Measurements from ENCODE around the gene ZNF786. TPM values are rescaled to one million over a fixed set of nuclear protein-coding genes. Genes with fewer than 3 reads are reported as not detected.
"Not testable (repeated sequence)": the region's sequence is repeated elsewhere in the genome, so short reads cannot be mapped to it uniquely, and the experiment has no call there.

Gene ZNF786
- total and polyA plus RNA-seq, 8 donors: 1.3 to 23.5 (median 2.7) TPM

GRCh38 chr7:149093228-149093627 is 2.7 kb upstream of the ZNF786 start:
- Histone ChIP-seq H3K27ac (no peak overlapping the region), H3K9me3 (no peaks in the 10 kb centered on the region), H3K27me3 (no peaks in the 10 kb centered on the region), H3K36me3 (no peaks in the 10 kb centered on the region), H3K4me3 (no peak overlapping the region), H3K4me1 (peaks cover 6 to 20% (median 10%) of the 10 kb centered on the region in 4 donors)
- intact Hi-C loops (cut with DNase I; ENCODE audit: low total_unique reads): no loop called here
- no peak for TF ChIP-seq EP300 (IDR thresholded peaks at IDR 0.05)
- TF ChIP-seq POLR2A (IDR thresholded peaks at IDR 0.05): no peak
- TF ChIP-seq POLR2AphosphoS5 (IDR thresholded peaks at IDR 0.05): no peak
- no peak for TF ChIP-seq CTCF (IDR thresholded peaks at IDR 0.05)
- peak in 1 of 2 donors; percentile 26 for DNase-seq
- 50 to 57% (median 52%) methylated on average over 4 of the region's 4 CpGs for WGBS, 5 donors

DNA sequence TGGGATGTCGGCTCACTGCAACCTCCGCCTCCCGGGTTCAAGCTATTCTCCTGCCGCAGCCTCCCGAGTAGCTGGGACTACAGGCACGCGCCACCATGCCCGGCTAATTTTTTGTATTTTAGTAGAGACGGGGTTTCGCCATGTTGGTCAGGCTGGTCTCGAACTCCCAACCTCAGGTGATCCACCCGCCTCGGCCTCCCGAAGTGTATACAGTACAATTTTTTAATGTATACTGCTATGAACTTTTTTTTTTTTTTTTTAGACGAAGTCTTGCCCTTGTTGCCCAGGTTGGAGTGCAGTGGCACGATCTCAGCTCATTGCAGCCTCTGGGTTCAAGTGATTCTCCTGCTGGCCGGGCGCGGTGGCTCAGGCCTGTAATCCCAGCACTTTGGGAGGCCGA is 1.7 kb upstream of the ZNF786 start:
- DNase-seq; H3K4me3 ChIP-seq; H3K36me3 ChIP-seq; H3K27me3 ChIP-seq; H3K9me3 ChIP-seq; intact Hi-C loops (cut with DNase I; ENCODE audit: low total_unique reads): not testable (repeated sequence)
- H3K27ac ChIP-seq: peak overlapping the region in 4 of 5 donors; percentile 96 to 98 (median 96)
- H3K4me1 ChIP-seq: peaks cover 6 to 20% (median 10%) of the 10 kb centered on the region in 4 donors
- WGBS, 5 donors: 95 to 98% (median 97%) methylated on average over 18 to 20 of the region's 20 CpGs

- TF ChIP-seq POLR2A (IDR thresholded peaks at IDR 0.05) (no peak), POLR2AphosphoS5 (IDR thresholded peaks at IDR 0.05) (no peak), CTCF (IDR thresholded peaks at IDR 0.05) (no peak), EP300 (IDR thresholded peaks at IDR 0.05) (no peak)
- H3K27ac ChIP-seq: no peak overlapping the region
- 68 to 84% (median 74%) methylated on average over 6 of the region's 6 CpGs for WGBS, 5 donors
- no peaks in the 10 kb centered on the region for H3K9me3 ChIP-seq
- intact Hi-C loops (cut with DNase I; ENCODE audit: low total_unique reads): loop anchor here (5.0 kb wide), 1 partner anchor 80 kb away; no protein-coding TSS in a partner anchor
- peaks cover 6 to 20% (median 10%) of the 10 kb centered on the region in 4 donors for H3K4me1 ChIP-seq
- peaks cover 0 to 8% (median 0%) of the 10 kb centered on the region in 4 donors for H3K36me3 ChIP-seq
- H3K27me3 ChIP-seq: no peaks in the 10 kb centered on the region
- DNase-seq: peak in 1 of 2 donors; percentile 43
- H3K4me3 ChIP-seq: no peak overlapping the region
These were observed 3.1 kb downstream of the ZNF786 start for GRCh38 chr7:149087376-149087775.

- intact Hi-C loops (cut with DNase I; ENCODE audit: low total_unique reads): loop anchor here (5.0 kb wide), 1 partner anchor 79 kb away; no protein-coding TSS in a partner anchor
- 73 to 88% (median 83%) methylated on average over 1 of the region's 1 CpG for WGBS, 5 donors
These were observed 4.7 kb downstream of the ZNF786 start for GRCh38 chr7:149085866-149086265.

More at GRCh38 chr7:149085866-149086265, 4.7 kb downstream of the ZNF786 start:
- peaks cover 5 to 15% (median 9%) of the 10 kb centered on the region in 4 donors for H3K4me1 ChIP-seq
- no peaks in the 10 kb centered on the region for H3K27me3 ChIP-seq
- no peak for DNase-seq
- no peaks in the 10 kb centered on the region for H3K9me3 ChIP-seq
- TF ChIP-seq EP300 (IDR thresholded peaks at IDR 0.05) (no peak), POLR2AphosphoS5 (IDR thresholded peaks at IDR 0.05) (no peak), CTCF (IDR thresholded peaks at IDR 0.05) (no peak), POLR2A (IDR thresholded peaks at IDR 0.05) (no peak)
- no peak overlapping the region for H3K4me3 ChIP-seq
- H3K36me3 ChIP-seq: peaks cover 0 to 8% (median 0%) of the 10 kb centered on the region in 4 donors
- H3K27ac ChIP-seq: no peak overlapping the region
